G401.6 (cell line): ENCODE data around the gene TXNDC17.
A peak's percentile ranks its signal among the peaks of the same experiment; 100 is the strongest.
"Not testable (repeated sequence)": the region's sequence is repeated elsewhere in the genome, so short reads cannot be mapped to it uniquely, and the experiment has no call there.

Experiments
- FAIRE-seq: peaks from 2 replicates; lab custom pipeline; 2012; peaks lifted over from hg19 to GRCh38; lab: Jason Lieb, UNC

Gene TXNDC17

DNA sequence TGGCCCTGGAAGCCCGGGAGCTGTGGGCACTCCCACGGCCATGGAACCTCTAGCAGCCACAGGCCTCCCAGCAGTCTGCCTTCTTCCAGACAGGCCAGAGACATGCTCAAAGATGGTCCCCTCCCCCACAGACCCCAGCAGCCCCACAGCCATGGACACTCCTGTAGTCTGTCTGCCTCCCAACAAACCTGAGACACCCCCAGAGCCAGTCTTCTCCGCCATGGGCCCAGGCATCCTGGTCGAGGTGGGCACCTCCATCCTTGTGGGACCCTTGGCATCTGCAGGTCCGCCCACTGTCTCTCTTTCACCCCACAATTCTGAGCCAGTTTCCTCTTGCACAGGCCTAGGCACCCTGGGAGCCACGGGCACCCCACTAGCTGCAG, 3.4 kb upstream of the TXNDC17 start:
- FAIRE-seq: no peak

DNA sequence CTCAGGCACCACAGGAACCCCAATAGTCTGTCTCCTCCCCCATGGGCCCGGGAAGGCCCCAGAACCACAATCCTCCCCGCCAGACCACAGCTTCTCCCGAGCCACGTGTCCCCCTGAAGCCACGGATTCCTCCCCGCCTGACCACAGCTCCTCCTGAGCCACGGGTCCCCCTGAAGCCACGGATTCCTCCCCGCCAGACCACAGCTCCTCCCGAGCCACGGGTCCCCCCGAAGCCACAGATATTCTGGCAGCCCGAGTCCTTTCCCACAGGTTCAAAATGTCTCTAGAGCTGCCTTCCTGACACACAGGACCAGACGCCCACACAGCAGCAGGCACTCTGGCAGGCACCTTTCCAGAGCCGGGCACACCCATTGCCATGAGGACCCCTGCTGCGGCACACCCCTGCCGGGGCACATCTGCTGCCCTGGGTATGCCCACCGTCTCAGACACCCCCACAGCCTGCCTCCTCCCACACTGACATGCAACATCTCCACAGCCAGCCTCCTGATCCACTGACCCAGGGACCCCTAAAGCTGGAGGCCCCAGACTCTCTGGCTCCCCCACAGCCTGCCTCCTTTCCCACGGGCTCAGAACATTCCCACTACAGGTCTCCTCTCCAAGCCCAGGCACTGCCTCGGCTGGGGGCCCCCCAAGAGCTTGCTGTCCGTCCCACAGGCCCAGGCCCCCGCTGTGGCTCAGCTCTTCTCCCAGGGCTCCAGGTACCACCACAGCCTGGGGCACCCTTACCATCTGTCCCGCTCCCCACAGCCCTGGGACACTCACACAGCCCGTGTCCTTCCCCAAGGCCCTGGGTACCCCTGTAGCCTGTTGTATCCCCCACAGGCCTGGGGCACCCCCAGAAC, 2.6 kb upstream of the TXNDC17 start:
- FAIRE-seq: no peak

DNA sequence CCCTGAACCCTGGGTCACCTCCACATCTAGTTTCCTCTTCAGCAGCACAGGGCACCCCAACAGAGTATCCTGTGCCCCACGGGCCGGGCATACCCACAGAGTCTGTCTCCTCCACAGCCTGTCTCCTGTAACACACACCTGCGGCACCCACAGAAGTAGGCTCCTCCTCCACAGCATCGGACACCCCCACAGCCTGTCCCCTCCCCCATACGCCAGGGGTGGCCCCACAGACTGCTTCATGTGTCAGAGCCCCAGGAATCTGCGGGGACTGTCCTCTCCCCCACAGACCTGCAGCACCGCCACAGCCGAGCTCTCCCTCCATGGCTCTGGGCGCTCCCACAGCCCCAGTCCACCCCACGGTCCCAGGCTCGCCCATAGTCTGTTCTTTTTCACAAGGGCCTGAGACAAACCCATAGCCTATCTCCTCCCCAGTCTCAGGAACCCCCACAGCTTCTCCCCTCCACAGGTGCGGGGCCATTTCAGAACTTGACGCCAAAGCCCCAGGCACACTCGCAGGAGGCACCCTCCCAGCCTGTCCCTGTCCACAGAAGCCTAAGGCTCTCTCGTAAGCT, 1.8 kb upstream of the TXNDC17 start:
- FAIRE-seq: no peak

DNA sequence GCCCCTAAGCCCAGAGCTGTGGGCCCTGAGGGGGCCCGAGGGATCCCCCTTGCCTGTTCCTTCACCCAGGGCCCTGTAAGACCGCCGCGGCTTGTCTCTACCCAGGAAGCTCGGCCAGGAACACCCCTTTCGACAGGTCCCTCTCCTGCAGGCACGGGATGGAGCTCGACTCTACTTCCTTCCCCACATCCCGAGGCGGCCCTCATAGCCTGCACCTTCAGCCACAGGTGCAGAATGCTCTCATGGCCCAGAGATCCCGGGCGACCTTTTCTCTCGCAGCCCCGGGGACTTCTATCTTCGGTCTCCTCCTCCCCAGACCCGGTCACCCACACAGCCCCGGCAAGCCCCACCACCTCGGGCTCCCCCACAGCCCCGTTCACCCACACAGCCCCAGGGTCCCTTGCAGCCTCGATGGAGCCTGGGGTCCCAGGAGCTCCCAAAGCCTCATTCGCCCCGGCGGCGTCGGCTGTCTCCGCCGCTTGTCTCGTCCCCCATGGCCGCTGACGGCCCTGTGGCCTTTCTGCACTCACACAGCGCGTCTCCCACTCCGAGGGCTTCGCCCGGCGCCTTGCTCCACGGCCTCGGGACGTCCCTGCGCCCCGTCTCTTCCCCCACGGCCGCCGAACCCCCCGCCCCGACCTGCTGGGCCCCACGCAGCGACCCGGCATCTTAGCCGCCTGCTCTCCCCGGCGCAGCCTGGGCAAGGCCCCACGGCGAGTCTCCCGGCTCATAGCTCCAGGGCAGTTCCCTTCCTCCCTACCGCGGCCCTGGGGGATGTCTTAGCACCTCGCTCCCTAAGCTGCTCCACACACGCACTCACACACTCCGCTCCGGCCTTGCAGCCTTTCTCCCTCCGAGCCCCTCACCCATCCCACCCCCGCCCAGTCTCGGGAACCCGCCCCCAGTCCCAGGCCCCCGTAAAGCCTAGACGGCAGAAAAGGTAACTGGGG, 999 bp upstream of the TXNDC17 start:
- FAIRE-seq: no peak

DNA sequence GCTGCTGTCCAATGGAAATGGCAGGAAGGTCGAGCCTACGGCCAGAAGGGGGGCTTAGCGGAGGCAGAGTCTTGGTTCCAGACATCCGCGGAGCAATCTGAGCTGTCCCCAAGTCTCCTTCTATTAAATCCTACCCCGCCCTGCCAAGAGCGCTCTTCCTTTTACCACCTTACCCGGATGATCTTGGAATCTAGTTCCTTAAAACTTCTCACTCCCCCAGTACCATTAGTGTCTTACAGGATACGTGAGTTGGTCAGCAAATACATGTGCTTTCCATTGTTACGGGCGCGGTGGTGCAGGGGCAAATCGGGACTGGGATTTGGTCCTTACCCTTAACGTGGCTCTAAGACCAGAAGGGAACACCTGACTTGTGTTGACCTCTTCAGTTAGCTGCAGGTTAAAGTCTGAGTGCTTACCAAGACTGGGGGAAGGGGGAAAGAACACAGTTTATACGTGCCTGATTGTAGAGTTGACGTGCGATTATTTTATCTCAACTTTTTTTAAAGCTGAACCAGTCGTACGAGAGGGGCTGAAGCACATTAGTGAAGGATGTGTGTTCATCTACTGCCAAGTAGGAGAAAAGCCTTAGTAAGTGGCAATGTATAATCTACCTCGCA, 495 bp downstream of the TXNDC17 start:
- FAIRE-seq: no peak

DNA sequence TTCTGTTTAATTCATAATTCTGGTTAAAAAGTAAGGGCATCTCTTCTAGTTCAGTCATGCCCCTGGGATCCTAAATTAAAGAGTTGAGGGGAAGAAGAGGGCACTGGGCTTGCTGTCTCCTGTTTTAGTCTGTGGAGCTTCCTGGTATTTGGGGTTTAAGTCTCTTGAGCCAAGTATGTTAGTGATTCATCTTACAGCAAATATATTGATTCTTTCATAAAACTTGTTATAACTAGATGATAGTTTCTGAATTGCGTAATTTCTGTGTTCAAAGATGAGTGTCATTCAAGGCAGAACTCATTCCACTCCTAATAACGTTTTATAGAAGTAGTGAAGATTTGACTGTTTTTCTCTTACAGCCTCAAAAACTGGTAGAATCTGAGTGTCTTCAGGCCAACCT, 1.7 kb downstream of the TXNDC17 start:
- FAIRE-seq: no peak

DNA sequence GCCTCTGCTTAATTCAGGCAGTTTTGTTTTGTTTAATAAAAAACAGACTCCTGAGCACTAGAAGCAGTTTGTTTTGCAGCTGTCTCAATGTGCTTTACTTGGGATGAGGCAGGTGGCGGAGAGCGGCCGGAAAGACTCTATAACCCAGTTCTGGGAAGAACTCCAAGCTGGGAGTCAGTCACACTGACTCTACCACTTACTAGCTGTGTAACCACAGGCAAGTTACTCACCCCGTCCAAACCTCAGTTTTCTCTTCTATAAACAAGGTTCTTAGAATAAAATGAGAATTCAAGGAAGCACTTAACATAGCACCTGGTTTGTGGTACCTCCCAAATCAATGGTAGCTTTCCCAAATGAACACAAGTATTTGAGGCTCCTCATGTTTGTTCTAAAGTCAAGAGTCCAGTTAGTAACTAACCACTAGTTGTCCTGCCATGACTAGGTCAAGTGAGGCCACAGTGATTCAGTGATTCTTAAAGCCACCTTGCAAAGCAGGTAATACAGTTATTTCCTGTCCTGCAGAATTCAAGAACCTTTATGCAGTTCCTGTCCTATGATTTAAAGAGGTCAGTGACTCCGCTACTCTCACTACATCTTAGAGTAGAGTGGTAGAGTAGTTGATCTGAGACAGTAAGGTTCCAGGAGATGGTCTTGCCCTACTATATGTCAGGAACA, 2.7 kb downstream of the TXNDC17 start:
- FAIRE-seq: no peak

DNA sequence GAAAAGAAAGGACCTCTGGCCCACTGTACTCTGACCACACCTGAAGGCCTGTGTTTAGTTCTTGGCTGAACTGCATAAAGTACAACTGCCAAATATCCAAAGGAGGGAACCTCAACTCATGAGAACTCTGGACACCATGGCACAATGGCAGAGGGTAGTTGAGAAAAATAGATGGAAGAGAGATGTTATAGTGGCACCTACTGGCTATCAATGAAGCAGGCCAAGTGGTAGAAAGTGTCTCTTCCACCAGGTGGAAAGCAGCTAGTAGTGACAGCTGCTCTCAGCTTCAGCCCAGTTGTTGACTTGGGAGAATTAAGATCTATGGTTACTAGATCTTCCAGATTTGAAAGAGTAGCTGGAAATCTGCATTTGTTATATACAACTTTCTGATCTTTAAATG, 7.3 kb downstream of the TXNDC17 start:
- no peak for FAIRE-seq

DNA sequence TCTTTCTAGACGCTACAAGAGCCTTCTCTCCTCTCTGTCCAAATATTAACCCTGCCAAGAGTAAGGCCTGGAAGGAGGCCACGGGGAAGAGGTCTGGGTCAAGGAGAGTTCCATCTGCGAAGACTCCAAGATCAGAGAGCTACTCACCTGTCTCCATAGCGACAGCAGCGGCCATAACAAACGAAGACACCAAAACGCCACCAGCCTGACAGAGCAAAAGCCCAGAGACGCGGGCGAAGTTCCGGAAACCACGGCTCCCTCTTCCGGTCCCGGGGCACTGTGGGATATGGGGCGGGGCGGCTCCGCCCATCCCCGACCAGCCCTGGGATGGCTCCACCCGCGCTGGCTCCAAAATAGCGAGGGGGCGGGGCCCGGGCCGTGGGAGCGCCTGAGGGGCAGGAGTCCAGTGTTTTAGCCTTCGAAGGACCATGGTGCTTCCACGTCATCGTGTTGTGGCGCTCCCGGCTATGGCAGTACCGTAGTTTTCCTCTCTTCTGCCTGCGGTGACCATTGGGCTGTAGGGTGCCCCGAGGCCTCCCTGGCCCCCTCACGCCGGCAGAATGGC, 10.6 kb downstream of the TXNDC17 start, which contains the start of the genes C17orf100 and MED31:
Gene C17orf100 (plus strand): TSS at position 409 of the 565 bp plus-strand sequence. CDS start 152 bp downstream, at position 561.
Gene MED31 (minus strand): TSS at position 252 of the 565 bp plus-strand sequence. CDS start 77 bp downstream, at position 175.
- peak; percentile 92 for FAIRE-seq

DNA sequence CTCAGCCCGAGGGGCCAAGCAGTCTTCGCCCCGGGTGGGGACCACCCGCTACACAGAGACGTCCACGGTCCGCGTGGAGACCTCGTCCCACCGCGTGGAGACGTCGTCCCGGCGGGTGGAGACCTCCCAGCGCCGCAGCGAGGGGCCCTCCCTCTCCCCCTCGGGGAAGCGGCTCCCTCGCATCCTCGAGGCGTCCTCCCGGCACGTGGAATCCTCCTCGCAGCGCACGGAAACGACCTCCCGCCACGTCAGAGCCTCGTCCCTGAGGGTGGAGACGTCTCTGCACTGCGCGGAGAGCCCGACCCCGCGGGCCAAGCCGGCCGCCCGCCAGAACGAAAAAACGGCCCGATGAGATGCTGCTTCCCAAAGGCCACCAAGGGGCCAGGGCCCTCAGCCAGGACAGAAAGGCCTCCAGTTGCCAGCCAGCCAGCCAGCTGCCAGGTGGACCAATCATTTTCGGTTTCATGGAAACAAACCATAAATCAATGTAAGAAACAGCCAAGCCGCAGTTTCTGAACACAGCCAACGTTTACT, 11.1 kb downstream of the TXNDC17 start:
- no peak for FAIRE-seq

DNA sequence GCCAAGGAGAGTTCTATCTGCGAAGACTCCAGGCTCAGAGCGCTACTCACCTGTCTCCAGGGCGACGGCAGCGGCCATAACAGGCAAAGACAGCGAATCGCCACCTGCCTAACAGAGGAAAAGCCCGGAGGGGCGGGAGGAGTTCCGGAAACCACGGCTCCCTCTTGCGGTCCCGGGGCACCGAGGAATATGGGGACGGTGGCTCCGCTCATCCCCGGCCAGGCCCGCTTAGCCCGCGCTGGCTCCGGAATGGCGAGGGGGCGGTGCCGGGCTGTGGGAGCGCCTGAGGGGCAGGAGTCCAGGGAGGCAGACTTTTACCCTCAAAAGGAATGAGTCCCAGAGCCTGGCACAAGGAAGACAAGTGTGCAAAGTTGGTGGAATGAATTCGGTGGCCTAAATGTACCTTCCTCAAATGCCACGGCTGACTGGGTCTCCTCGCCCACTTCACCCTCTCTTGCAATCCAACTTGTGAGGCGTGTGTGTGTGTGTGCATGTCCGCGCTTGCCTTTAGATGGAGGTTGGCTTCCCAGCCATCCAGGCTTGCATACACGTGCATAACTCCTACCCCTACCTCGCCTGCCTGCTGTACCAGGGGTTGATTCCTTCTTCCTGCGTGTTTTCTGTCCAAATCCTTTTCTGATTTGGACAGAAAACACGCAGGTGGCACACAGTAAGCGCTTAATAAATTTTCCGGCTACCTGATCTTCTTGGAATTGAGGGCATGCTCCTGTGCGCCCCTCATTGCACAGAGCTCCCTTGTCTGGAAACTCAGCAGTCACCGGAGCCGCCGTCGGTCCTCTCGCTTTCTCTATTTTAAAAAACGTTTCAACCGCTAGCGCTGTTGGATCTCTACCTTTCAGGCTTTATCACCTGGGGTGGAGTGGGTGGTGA, 14.2 kb downstream of the TXNDC17 start:
- no peak for FAIRE-seq

DNA sequence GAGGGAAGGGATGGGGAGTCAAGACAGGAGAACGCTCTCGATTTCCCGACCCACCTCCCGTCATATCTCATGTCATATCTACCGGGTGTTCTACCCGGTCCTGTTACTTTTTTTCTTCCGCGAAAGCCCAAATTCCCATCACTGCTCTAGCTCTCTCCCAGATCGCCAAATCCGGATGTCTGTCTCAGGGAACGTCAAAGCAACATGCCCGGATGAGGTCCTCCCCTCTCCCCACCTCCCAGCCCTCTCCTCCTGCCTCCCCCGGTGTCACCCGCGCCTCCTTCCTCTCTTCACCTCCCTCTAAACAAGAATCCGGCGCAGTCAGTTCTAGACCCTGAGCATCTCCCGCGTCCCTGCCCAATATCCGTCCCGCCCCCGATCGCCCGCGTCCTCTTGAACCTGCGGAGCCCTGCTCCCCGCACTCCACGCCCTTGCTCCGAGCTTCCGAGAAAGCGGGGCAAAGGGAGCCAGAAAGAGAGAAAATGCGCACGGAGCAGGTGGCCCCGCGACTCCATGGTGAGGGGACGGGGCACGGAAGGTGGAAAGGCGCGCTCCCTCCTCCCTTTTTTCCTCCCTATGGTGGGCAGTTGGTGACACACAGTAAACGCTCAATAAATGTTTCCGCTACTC, 15.0 kb downstream of the TXNDC17 start:
- FAIRE-seq: not testable (repeated sequence)

DNA sequence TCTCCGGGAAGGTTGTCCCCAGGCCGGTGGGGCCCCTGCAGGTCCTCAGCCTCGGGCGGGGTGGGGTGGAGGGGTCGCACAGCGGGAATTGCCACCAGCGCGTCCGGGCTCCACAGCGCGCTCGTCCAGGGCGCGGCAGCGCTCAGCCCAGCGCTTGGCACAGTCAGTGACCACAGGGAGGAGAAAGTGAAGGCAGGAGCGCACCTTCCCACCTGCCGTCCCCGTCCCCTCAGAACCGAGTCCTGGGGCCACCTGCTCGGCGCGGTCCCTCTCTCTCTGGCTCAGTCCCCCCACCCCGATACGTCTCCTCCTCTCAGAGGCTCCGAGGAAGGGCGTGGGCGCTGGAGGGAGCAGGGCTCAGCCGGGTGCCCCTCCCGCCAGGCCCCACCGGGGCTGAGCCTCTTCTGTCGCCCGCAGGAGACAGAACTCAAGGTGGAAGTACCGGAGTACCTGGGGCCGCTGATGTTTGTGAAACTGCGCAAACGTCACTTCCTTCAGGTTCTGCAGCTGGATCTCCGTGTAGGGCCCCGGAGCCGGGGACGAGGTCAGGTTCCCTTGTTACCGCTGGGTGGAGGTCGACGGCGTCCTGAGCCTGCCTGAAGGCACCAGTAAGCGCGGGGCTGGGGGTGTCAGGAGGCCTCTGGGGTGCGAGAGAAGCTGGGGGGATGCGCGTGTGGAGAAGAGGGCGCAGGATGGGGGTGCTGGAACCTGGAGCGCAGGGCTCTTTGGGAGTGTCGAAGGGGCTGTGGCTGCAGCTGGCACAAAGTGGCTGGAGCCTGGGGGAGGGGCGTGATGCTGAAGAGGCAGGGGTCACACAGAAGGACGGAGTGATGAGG, 16.2 kb downstream of the TXNDC17 start:
- FAIRE-seq: not testable (repeated sequence)

DNA sequence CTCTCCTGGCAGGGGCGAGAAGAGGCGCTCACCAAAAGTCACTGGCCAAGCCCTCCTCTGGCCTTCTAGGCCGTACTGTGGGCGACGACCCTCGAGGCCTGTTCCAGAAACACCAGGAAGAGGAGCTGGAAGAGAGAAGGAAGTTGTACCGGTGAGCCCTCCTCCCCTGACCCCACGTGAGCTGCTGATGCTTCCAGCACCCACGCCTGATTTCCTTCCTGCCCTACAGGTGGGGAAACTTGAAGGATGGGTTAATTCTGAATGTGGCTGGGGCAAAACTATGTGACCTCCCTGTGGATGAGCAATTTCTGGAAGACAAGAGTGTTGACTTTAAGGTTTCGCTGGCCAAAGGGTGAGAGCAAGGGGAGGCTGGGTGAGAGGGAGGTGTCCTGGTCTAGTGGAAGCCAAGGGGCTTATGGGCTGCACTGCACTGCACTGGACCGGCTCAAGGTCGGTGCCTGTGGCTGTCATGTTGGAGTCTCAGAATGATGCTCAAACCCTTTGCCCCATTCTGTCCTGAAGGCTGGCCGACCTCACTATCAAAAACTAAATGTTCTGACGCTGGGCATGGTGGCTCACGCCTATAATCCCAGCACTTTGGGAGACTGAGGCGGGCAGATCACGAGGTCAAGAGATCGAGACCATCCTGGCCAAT, 16.9 kb downstream of the TXNDC17 start:
- no peak for FAIRE-seq

DNA sequence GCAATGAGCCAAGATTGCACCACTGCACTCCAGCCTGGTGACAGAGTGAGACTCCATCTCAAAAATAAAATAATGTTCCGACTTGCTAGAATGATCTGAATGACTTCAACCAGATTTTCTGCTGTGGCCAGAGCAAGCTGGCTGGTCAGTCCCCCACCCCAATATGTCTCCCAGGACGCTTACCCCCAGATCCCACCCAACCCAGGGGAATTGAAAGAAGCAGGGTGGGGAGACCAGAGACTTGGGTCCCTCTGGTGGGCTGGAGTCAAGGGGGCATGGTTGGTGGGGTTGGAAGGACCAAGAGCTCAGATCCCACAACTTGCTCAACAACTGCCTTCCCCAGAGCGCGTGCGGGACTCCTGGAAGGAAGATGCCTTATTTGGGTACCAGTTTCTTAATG, 17.6 kb downstream of the TXNDC17 start:
- not testable (repeated sequence) for FAIRE-seq

DNA sequence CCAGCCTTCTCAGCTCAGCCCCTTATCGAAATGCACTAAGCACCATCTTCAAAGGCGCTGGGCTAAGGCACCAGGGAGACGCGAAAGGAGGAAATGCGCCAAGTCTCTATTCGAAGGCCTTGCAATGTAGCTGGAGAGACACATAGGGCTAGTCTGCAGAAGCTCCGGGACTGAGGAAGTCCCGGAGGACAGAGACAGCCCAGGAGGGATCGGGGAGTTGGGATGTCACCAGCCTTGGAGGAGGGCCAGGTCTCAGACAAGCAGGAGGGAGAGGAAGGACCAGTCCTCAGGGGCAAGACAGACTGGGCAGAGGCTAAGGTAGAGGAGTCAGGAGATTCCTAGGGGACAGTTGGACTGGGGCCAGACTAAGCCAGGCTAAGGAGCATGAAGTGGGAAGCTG, 19.2 kb downstream of the TXNDC17 start:
- FAIRE-seq: no peak

DNA sequence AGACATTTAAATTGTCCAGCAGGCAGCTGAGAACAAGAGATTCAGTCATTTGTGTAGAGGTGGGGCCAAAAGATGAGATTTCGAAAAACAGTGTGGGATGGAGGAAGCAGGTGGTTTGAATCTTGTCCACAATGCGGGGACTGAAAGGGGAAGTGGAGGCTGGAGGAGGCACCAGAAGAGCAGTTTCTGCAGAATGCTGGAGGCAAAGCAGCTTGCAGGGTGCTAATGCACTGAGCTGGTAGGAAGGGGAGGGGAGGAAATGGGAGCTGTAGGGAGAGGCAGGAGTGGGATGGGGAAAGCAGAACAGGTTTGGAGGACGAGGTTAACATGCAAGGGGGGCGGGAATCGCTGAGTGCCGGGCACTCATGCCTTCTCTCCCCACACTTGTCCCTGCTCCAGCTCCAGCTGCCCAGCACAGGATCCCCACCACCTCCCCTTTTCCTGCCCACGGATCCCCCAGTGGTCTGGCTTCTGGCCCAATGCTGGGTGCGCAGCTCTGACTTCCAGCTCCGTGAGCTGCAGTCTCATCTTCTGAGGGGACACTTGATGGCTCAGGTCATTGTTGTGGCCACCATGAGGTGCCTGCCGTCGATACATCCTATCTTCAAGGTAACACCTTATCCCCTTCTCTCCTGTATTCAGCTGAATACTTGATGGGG, 20.1 kb downstream of the TXNDC17 start:
- no peak for FAIRE-seq
